Mucosa of descending colon (tissue), 3 donors: Measurements from ENCODE around the gene CTNND2. TPM values are rescaled to one million over a fixed set of nuclear protein-coding genes. Genes with fewer than 3 reads are reported as not detected.
A peak's percentile ranks its signal among the peaks of the same experiment; 100 is the strongest.

Experiments used
- ATAC-seq: fragments of 200-7000 bp; cut with Tn5 transposase; one replicate; pipeline ENCODE4 v1.9.1; 2020; ENCODE audit warnings: mild to moderate bottlenecking, moderate library complexity
- DNase-seq, 3 donors: peaks; one replicate each; pipeline ENCODE4 v3.0.0-alpha.2; 2020
- H3K36me3 ChIP-seq: fragments of 200-600 bp; one replicate; pipeline ENCODE4 v1.8.0; 2021; ENCODE audit warnings: low read depth, mild to moderate bottlenecking
- H3K4me1 ChIP-seq: fragments of 200-600 bp; one replicate; pipeline ENCODE4 v1.8.0; 2021; ENCODE audit warnings: low read depth, mild to moderate bottlenecking
- H3K4me3 ChIP-seq: fragments of 200-600 bp; one replicate; pipeline ENCODE4 v1.8.0; 2021; ENCODE audit warnings: mild to moderate bottlenecking
- H3K9me3 ChIP-seq: fragments of 200-600 bp; one replicate; pipeline ENCODE4 v1.8.0; 2021; ENCODE audit warnings: mild to moderate bottlenecking
- CTCF ChIP-seq: fragments of 200-600 bp; IDR thresholded peaks from one replicate; pipeline ENCODE4 v1.8.0; 2022; ENCODE audit warnings: antibody characterized with exemption, mild to moderate bottlenecking
- intact Hi-C, 2 donors: fragments of 100-400 bp; cut with DNase I in 1 of 2; cut with micrococcal nuclease in 1 of 2; formaldehyde crosslinking; loops; one replicate each; pipeline versions ENCODE4 v1.11.0 to v1.11.1; 2022; cut with DNase I, micrococcal nuclease
- long read RNA-seq, 2 donors: library from polyadenylated mRNA; unstranded; transcript quantifications; one replicate each; pipeline ENCODE4 v2.0.0, GENCODE V29; 2019 to 2021
- total RNA-seq, 3 donors: library from RNA; stranded (reverse); fragmentation: NEBNext Ultra II Directional in 2 of 3; extraction: Animal tissue kit (Norgen Biotek cat#: 25700) in 2 of 3; gene quantifications; one replicate each; pipeline versions ENCODE4 v1.2.1 to v1.2.4, GENCODE V29; 2021 to 2023
- donor health status: DM: no; HTN: no; CAD: no; lungs with moderate emphysema.
- donor health status: DM: no; HTN: no; CAD: no.
- donor health status: DM: no; HTN: yes; CAD: no.

Gene CTNND2
- 1 to 10 TPM in 1 of 3 donors, under 1 TPM in 2; 0.70 to 3.4 (median 0.81) TPM for total RNA-seq
- long read RNA-seq, donor 1, partial matches to known transcripts, result 3 of 4 reads
- long read RNA-seq, donor 1, other reads (novel, unspliced or antisense), result 1 of 4 reads
- long read RNA-seq, donor 2, result 0 reads

GRCh38 chr5:11904265-11904906 is at the start of gene CTNND2:
Gene CTNND2, minus strand, starts transcription at chr5:11904446. Its CDS starts 593 bp downstream, at chr5:11903853.
- no peak within 1 kb of the TSS for H3K4me3 ChIP-seq
- DNase-seq, result peak; percentile 4 to 48 (median 31)
- intact Hi-C loops, result no loop called here
- H3K36me3 ChIP-seq, result no peaks in the 10 kb centered on the region
- H3K4me1 ChIP-seq, result no peaks in the 10 kb centered on the region
- TF ChIP-seq CTCF, result no peak
- peak; percentile 60 for ATAC-seq
- H3K9me3 ChIP-seq, result no peaks in the 10 kb centered on the region

- ATAC-seq, result no peak
- no peaks in the 10 kb centered on the region for H3K36me3 ChIP-seq
- no peaks in the 10 kb centered on the region for H3K4me1 ChIP-seq
- no peak for TF ChIP-seq CTCF
- H3K4me3 ChIP-seq, result no peak overlapping the region
- no peak for DNase-seq
- intact Hi-C loops, result no loop called here
- H3K9me3 ChIP-seq, result no peaks in the 10 kb centered on the region
Observed at GRCh38 chr5:11946317-11946716, 42.1 kb upstream of the CTNND2 start.

GRCh38 chr5:11941566-11941965 is 37.3 kb upstream of the CTNND2 start:
- no peak for TF ChIP-seq CTCF
- intact Hi-C loops, result no loop called here
- Histone ChIP-seq H3K4me1 (no peaks in the 10 kb centered on the region), H3K4me3 (no peak overlapping the region), H3K9me3 (no peaks in the 10 kb centered on the region), H3K36me3 (no peaks in the 10 kb centered on the region)
- ATAC-seq, result no peak
- no peak for DNase-seq

- H3K4me1 ChIP-seq, result no peaks in the 10 kb centered on the region
- H3K9me3 ChIP-seq, result no peaks in the 10 kb centered on the region
- intact Hi-C loops, result no loop called here
- no peak for ATAC-seq
- no peaks in the 10 kb centered on the region for H3K36me3 ChIP-seq
- no peak for TF ChIP-seq CTCF
- no peak overlapping the region for H3K4me3 ChIP-seq
- peak in 1 of 3 donors; percentile 38 for DNase-seq
Observed at GRCh38 chr5:11931638-11932037, 27.4 kb upstream of the CTNND2 start.

GRCh38 chr5:11928909-11929308 is 24.7 kb upstream of the CTNND2 start:
- intact Hi-C loops, result no loop called here
- DNase-seq (no peak), ATAC-seq (no peak)
- Histone ChIP-seq H3K4me3 (no peak overlapping the region), H3K9me3 (no peaks in the 10 kb centered on the region), H3K4me1 (no peaks in the 10 kb centered on the region), H3K36me3 (no peaks in the 10 kb centered on the region)
- no peak for TF ChIP-seq CTCF
